CD4-positive, alpha-beta T cell treated with Interleukin-2 at 100 ng/mL for 4 hours (primary cell): ENCODE results near the gene THSD4.
A peak's percentile ranks its signal among the peaks of the same experiment; 100 is the strongest.
"Not testable (repeated sequence)": the region's sequence is repeated elsewhere in the genome, so short reads cannot be mapped to it uniquely, and the experiment has no call there.

Experiments used
- DNase-seq: peaks from one replicate; pipeline ENCODE4 v3.0.0-alpha.2; 2020; ENCODE audit warnings: low spot score

THSD4 gene

DNA sequence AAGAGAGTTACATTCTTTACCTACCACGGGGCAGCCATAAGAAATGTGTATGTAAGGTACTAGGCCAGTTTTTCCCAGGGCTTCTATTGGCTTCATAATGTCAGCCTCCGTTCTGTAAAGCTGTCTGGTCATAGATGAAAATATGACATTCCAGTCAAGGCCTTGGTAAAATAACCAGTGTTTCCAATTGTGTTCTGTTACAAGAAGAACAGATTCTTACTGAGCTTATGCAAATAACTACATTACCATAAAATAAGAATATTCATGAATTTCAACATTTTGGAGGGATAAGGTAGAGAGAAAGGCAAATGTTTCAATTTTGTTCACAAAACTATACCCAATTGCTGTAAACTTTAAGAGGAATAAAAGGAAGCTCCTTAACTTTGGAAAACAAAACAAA, 315.5 kb downstream of the THSD4 start:
- no peak for DNase-seq

DNA sequence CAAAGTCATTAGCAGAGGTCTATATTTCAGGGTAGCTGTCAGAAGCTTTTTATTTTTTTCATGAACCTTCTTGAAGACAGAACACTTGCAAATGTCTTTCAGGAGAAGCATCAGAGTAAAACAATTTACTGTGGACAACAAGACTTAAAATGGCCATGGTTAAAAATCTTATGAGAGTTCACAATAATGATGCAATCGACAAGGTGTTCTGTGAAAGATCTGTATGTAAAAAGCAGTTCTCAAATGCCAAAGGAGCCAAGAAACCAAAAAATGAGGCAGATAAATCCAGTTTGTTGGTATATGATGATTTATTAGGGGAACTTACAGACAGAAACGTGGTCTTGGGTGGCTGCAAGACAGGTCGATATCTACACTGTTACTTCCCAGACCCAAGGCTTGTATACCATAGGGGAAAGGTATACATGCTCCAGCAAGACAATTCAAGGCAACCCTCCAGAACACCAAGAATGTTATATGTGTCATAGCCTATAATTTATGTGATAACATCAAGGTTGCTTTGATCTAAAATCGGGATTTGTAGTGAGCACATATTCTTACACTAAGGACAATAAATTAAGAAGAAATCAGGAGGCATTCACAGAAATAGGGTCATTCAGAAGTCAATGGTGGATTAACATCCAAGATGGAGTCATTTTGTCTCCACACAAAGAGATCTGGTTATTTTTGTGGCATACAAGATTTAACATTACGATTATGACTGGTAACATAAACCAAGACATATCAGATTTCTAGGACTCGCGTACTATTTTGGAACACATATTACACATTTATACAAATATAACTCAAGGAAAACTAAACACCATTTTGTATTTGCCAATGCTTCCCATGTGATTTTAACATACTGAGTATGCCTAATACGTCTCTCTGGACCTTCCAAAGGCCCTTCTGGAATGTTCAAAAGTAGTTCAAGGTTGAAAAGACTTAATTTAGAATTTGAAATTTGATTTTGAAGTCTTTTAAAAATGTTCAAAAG, 316.4 kb downstream of the THSD4 start:
- DNase-seq, result no peak

DNA sequence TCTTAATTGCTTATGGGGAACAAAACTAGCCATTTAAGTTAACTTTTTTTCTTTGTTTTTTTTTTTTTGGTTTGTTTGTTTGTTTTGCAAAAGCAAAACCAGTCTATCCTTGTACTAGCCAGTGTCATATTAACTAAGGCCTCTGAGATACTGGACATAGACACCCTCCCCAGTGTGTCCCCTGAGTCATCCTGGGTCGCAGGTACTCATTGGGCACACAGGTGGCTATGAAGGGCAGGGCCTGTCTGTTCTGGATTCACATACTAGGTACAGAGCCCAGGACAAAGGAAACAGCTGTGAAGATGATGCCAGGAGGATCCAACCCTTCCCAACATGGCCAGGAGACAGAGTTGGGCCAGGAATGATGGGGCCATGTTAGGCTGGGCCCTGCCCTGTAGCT, 318.1 kb downstream of the THSD4 start:
- no peak for DNase-seq

DNA sequence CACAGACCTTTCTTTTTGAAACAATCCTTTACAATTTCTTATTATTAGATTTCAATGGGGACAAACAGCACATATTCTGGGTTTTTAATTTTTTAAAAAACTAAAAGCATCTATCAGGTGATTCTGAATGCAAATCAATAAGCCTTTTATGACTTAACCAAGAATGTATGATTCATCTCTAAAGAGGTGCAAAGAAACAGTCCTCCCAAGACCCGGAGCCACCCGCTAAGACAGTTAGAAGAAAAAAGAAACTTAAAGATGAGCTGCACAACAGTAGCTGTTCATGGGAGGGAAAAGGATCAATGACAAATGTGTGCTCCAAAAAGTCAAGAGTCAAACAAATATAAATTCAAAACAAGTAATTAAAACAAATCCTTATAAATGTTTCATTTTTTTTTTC, 319.5 kb downstream of the THSD4 start:
- no peak for DNase-seq

DNA sequence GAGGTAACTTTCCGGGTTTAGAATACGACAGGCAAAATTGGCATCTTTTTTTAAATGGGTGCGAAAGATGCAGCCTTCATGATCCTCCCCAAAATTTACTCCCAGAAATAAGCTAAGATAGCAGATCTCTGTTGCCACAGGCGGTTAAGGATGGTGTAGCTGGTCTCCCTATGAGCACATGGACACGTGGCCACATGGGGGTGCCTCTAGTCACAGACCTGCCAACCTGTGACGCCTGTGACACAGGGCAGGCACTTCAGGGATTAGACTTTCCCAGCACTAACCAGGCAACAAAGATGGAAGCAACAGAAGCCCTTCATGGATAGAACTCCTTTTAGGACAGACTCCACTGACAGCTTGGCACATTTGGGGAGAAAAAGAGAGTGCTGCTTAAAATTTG, 320.3 kb downstream of the THSD4 start:
- no peak for DNase-seq

DNA sequence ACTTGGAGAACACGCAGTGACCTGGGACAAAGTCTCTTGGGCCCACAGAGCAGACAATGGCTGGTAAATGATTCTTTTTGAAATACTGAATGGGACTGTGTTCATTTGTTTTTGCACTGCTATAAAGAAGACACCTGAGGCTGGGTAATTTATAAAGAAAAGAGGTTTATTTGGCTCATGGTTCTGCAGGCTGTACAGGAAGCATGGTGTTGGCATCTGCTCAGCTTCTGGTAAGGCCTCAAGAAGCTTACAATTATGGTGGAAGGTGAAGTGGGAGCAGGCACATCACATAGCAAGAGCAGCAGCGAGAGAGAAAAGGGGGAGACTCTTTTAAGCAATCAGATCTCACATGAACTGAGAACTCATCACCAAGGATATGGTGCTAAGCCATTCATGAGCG, 321.6 kb downstream of the THSD4 start:
- no peak for DNase-seq

DNA sequence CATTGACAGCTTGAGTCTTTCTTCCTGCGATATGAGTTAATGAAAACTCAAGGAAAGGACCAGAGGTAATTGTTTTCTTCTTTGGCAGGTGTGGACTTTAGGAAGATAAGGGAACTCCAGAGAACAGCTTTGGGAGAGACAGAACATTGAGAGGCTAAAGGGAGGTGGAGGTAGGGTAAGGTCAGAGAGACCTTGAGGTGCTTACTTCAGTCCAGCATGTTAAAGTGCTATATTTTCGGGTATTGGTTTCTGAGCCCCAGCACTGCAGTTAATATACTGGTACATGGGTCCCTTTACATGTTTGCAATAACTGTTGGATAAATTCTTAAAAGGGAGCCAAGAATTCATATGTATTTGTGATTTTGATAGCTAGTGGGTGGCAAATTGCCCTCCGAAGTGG, 322.1 kb downstream of the THSD4 start:
- no peak for DNase-seq

DNA sequence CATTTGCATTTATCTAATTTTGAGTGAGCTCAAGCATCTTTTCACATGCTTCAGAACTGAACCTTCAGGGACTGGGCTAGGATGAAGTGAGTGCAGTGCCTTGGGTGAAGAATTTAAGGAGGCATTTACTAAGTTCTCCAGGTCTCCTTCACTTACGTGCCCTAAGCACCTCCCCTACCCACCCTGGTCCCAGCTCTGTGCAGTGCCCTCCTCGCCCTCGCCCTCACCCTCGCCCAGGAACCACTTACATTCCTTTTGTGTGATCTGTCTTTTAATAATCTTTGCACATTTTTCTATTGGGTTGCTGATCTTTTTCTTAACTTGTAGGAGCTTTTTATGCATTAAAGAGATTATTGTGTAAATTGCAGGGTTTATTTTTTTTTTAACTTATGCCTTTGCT, 322.6 kb downstream of the THSD4 start:
- DNase-seq, result no peak

DNA sequence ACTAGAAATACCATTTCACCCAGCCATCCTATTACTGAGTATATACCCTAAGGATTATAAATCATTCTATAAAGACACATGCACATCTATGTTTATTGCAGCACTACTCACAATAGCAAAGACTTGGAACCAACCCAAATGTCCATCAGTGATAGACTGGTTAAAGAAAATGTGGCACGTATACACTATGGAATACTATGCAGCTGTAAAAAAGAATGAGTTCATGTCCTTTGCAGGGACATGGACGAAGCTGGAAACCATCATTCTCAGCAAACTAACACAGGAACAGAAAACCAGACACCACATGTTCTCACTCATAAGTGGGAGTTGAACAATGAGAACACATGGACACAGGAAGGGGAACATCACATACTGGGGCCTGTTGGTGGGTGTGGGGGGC, 324.2 kb downstream of the THSD4 start:
- not testable (repeated sequence) for DNase-seq

DNA sequence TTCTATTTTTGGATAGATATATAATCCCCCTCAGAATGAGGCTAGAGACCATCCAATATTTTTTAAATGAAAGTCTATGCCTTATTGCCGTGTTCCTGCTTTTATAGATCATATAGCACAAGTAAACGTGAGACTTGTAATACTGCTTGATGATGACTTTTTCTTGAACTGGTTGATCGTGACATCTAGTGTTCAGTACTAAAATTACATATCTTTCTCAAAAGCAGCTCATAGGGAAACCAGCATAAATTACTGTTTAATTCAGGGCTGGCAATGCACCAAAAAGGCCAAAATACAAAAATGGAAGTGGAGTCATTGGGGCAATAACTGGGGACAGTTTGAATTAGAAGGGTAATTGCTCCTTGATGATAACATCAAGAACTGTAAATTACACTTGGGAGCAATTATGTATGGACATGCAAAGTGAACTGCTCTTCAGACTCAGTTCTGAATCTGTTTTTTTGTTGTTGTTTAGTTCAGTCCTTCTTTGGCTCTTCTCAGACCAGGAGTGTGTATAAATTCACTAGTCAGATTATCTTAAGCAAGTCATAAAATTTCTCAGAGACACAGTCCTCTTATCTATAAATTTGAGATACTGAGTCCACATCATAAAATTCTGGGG, 325.3 kb downstream of the THSD4 start:
- peak; percentile 22 for DNase-seq

DNA sequence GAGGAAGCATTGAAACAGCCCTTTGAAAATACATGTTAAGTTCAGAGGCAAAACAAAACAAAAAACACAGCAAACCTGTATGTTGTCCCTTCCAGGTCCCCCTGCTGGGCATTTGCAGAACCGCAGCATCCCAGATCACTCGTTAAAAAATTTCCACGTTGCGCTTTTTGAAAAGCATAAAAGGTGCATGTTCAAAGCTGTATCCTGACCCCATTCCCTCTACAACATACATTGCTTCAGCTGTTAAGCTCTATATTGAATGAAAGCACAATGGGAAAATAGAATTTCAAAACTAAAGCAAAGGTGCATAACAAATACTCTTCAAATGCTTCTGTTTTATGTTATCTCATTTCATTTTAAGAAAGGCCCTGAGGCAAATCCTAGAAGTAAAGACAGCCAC, 328.3 kb downstream of the THSD4 start:
- peak; percentile 17 for DNase-seq

DNA sequence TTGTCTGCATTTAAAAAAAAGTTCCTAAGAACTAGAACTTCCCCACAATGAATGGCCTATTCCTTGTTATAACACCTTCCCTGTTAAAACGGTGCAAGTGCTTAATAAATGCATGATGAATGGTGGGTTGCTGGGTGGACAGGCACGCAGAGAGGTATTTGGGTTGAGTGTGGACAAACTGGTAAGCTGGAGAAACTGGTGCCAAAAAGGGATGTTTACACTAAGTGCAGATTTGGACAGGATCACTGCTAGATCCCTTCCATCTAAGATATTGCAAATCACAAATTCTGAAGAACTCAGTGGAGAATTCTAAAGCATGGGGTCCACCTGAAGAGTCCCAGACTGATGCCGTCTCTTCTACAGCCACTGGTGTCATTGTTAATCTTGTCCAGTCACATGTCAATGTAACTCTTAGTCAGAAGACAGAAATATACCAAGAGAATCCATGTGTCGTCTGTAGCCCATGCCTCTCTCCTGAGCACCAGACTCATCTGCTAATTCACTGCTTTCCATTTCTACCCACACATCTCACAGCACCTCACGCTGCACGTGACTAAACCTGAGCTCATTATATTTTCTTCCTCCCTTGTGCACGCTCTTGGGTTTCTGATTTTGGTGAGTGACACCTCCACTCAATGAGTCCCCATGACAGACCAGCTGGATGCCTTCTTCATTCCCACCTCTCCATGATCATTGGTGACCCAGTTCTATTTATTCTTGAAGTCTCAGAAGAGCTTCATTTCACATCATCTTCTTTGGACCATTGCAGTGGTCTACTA, 328.9 kb downstream of the THSD4 start:
- no peak for DNase-seq

DNA sequence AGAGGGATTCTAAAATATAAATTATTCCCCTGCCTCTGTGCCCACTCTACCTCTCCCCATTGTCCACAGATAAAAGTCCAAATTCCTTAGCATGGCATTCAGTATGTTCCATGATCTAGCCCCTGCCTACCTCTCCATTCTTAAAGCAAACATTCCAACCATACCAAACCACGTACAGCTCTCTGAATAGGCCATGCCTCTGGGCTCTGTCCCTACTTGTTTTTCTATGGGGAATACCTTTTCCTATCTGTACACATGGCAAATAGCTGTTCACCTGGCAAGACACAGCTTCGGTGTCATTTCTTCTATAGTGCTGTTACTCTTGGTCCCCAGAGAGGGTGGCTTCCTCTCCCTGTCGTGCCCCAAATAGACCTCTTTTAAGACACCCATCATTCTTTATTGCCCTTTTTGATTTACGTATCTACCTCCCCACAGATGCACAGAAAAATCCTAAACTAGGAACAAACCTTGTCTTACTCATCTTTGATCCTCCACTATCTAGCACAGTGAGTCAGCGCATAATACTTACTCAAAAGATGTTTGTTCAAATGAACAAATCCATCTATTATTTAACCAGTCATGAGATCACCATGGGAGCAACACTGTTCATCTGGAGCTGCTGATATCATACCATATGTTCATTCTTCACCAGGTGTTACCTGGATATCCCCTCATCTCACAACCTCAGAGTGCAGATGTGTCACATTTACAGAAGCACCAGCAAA, 329.8 kb downstream of the THSD4 start:
- no peak for DNase-seq

DNA sequence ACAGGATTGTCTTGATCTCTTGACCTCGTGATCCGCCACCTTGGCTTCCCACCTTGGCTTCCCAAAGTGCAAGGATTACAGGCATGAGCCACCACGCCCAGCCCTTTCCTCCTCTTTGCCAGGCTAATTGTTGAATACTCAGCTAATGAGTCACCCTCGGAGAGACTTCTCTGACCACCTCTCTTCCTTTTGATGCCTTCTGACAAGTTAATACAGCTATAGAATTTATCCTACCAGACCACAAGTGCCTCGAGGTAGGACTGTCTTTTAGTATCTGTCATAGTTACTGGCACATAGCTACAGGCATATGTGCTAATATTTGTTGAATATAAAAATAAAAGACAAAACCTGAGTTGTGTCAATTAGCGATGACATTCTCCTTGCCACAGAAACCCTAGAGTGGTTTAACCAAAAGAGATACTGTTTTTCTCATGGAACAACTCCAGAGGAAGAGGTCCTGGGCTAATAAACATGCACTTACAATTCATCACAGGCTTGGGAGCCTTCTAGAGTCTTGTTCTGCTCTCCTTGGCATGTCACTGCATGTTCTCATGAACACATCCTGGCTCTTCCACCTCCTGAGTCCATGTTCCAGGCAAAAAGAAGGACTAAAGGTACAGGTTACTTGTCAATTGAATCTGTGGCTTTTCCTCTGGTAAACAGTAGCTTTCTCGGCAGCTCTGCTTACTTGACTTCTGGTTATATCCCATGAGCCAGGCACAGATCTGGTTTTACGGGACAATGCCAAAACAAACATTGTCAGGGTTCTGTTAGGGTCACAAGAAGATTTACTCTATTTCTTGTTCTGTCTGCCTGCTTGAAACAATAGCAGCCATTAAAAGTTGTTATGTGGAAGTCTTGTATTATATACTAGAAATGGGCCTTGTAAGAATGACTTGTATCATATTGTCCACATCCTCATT, 332.3 kb downstream of the THSD4 start:
- no peak for DNase-seq

DNA sequence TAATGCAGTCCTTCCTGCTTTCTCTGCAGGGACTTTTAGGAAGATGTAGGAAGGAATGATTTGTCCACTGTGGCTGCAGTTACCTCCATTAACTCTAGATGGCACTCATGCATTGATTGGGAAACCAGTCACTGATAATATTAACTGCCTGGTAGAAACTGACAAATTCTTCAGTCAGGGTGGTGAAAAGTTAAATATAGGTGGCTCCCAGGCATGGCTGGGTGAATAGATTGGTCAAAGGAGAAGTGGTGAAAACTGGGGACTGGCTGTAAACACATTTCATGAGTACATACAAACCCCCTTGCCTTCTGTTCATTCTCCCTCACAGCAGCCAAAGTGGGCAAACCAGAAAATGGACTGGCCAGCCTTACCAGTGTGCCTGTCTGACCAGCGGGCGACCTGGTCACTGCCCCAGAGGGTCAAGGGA, 333.4 kb downstream of the THSD4 start:
- peak; percentile 18 for DNase-seq

DNA sequence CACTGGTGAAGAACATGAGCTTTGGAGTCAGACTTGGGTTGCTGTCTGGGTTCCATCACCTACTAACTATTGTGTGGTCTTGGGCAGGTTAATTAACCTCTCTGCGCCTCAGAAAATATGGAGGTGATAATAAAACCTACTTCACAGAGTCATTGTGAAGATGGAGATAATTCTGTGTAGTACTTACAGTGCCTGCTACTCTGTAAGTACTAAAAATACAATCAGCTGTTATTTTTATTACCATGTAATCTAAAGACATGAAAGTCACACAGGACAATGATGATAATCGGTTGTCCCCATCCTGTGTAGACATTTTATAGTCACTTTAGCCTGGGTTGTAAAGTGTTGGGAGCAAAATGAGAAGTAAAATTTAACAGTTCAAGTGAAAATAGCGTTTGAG, 334.1 kb downstream of the THSD4 start:
- DNase-seq, result no peak

DNA sequence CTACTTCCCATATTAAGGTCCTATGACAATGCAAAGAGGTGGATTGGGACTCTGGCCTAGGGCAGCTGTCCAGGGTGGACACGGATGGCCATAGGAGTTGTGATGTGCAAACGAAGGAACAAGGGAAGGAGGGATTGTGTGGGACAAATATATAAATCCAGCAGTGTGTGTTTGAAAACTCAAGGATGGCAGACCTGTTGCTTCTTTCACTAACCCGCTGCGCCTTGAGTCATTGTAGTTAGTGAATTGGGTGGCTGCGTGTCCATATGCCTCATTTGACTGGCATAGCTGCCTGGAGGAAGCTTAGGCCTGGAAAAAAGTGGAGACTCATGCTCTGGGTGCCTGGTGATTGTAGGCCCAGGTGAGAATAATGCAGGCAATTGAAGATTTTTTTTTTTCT, 334.7 kb downstream of the THSD4 start:
- DNase-seq, result no peak

DNA sequence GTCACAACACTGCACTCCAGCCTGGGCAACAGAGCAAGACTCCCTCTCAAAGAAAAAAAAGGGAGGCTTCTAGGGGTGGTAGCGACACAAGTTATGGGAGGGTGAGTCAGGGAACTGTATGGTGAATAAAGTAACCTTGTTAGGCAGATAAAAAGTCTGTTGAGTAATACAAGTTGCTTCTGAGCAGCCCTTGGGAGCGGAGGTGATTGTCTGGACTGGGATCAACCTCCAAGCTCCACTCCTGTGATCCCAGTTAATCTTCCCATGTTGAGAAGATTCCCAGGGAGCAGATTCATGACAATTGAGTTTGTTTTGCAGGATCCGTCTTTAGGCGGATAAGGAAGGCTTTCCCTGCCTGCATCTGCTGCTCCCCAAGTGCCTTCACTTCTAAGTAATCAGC, 335.9 kb downstream of the THSD4 start:
- DNase-seq, result no peak

DNA sequence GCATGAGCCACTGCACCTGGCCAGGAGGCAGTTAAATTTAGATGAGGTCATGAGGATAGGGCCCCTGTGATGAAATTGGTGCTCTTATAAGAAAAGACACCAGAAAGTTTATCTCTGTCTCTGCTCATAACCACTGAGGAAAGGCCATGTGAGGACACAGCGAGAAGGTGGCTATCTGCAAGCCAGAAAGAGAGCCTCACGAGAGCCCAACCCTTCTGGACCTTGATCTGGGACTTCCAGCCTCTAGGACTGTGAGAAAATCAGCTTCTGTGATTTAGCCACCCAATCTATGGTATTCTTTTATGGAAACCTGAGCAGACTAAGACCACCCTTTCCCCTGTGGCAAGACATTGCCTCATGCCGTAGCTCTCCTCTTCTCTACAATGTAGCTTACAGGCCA, 337.6 kb downstream of the THSD4 start:
- DNase-seq, result no peak

DNA sequence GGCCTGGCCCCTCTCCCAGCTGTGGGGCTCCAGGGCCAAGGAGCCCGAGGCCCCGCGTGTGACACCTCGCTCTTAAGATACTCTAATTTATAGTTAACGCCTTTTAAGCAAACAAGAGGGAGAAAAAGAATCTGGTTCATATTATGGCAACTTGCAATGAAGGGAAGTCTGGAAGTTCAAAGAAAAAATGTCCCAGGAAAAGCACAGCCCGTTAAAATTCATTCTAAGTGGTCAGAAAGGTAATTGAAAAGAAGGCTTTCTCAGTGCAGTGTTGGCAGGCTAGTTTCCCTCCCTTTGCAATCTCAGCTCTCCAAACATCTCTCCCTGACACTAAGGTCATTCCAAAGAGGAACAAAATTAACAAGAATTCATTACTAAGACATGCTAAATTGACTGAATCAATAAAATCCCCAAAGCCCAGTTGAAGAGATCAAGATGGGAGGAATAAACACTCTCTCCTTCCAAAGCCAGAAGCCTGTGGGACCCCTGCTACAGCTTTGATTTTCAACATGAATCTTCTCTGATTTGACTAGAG, 339.3 kb downstream of the THSD4 start:
- no peak for DNase-seq

DNA sequence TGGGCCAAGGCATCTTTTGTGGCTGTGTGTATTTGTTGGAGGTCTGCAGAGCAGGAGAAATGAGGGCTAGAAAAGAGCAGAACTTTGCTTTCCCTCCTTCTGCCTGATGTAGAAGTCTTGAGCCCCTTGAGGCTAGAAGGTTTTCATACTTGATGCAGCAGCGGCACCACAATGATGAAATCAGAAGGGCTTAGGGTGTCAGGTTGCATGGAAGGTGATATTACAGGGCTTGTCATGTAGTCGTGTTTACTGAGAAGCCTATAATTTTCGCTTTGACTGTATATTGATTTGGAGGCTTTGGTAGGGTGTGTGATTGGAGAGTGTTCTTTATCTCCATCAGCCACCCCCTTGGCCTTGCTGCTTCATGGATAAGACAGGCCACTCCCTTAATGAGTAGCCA, 339.8 kb downstream of the THSD4 start:
- DNase-seq, result no peak
